GM19099 (cell line): Measurements from ENCODE around the gene GBA2.

Experiments
- POLR2A ChIP-seq: IDR thresholded peaks from 3 replicates; pipeline ENCODE4 v1.6.1; 2011; ENCODE audit warnings: low read depth; ENCODE audit not compliant: insufficient read length; ENCODE audit errors: extremely low read depth

The GBA2 gene

GRCh38 chr9:35755071-35755470 lies 6.0 kb upstream of the GBA2 start:
- no peak for TF ChIP-seq POLR2A

GRCh38 chr9:35754264-35754663 lies 5.2 kb upstream of the GBA2 start, which contains the start of gene MSMP:
Gene MSMP, minus strand, starts transcription at chr9:35754276. Its CDS starts 147 bp downstream, at chr9:35754129.
- no peak for TF ChIP-seq POLR2A

- no peak for TF ChIP-seq POLR2A
Observed at GRCh38 chr9:35753466-35753865, 4.4 kb upstream of the GBA2 start.

GRCh38 chr9:35750256-35750531 lies 1.2 kb upstream of the GBA2 start:
- no peak for TF ChIP-seq POLR2A

GRCh38 chr9:35749515-35750255 lies 657 bp upstream of the GBA2 start:
- TF ChIP-seq POLR2A: no peak

- no peak for TF ChIP-seq POLR2A
Observed at GRCh38 chr9:35748242-35748857, 678 bp downstream of the GBA2 start.

GRCh38 chr9:35746583-35746982 lies 2.4 kb downstream of the GBA2 start:
- no peak for TF ChIP-seq POLR2A

GRCh38 chr9:35745569-35745968 lies 3.5 kb downstream of the GBA2 start:
- no peak for TF ChIP-seq POLR2A

GRCh38 chr9:35743880-35744518 lies 5.0 kb downstream of the GBA2 start:
- no peak for TF ChIP-seq POLR2A

GRCh38 chr9:35743452-35743851 lies 5.6 kb downstream of the GBA2 start:
- no peak for TF ChIP-seq POLR2A

GRCh38 chr9:35741740-35742139 lies 7.3 kb downstream of the GBA2 start:
- TF ChIP-seq POLR2A: no peak

- no peak for TF ChIP-seq POLR2A
Observed at GRCh38 chr9:35740243-35740642, 8.8 kb downstream of the GBA2 start.

- TF ChIP-seq POLR2A: no peak
Observed at GRCh38 chr9:35738924-35739323, 10.1 kb downstream of the GBA2 start.

- TF ChIP-seq POLR2A: no peak
Observed at GRCh38 chr9:35738186-35738585, 10.8 kb downstream of the GBA2 start.

- no peak for TF ChIP-seq POLR2A
Observed at GRCh38 chr9:35737143-35737542, 11.9 kb downstream of the GBA2 start.

GRCh38 chr9:35736201-35736633 lies 12.8 kb downstream of the GBA2 start:
- no peak for TF ChIP-seq POLR2A

- no peak for TF ChIP-seq POLR2A
Observed at GRCh38 chr9:35734096-35734495, 14.9 kb downstream of the GBA2 start.
